Ascending aorta (tissue), 2 donors: ENCODE data around the gene LRRC59. TPM values are rescaled to one million over a fixed set of nuclear protein-coding genes. Genes with fewer than 3 reads are reported as not detected.

Experiments used
- DNase-seq, 2 donors: peaks; one replicate each; pipeline ENCODE4 v3.0.0-alpha.2; 2019; ENCODE audit warnings: low spot score in 2 of 2
- H3K27ac ChIP-seq, 2 donors: fragments of 200-600 bp; sonication (generic); one replicate each; pipeline ENCODE4 v1.5.1; 2016 to 2017; ENCODE audit warnings: mild to moderate bottlenecking in 1 of 2
- H3K27me3 ChIP-seq: fragments of 200-600 bp; sonication (generic); one replicate; pipeline ENCODE4 v1.5.1; 2017
- H3K36me3 ChIP-seq, 2 donors: fragments of 200-600 bp; sonication (generic); one replicate each; pipeline ENCODE4 v1.5.1; 2016
- H3K4me1 ChIP-seq, 2 donors: fragments of 200-600 bp; sonication (generic); one replicate each; pipeline ENCODE4 v1.5.1; 2016 to 2017; ENCODE audit warnings: mild to moderate bottlenecking in 1 of 2
- H3K4me3 ChIP-seq, 2 donors: fragments of 200-600 bp; sonication (generic); one replicate each; pipeline ENCODE4 v1.5.1; 2016 to 2017; ENCODE audit warnings: mild to moderate bottlenecking in 1 of 2
- H3K9me3 ChIP-seq, 2 donors: fragments of 200-600 bp; sonication (generic); one replicate each; pipeline ENCODE4 v1.5.1; 2016
- intact Hi-C: fragments of 100-400 bp; cut with DNase I; formaldehyde crosslinking; loops from one replicate; pipeline ENCODE4 v1.15.1; 2023
- total RNA-seq: library from RNA; depleted of rRNA; stranded (reverse); fragments of >200 nt; gene quantifications from one replicate; pipeline ENCODE4 v1.1.0, GENCODE V29; 2016
- TF ChIP-seq, protein P1 (sequence below), 3 experiments: fragments of 200-600 bp in 2 of 3; fragments of 450-650 bp in 1 of 3; sonication (generic) in 2 of 3; IDR thresholded peaks; one replicate each; pipeline ENCODE4 v1.5.1; 2016 to 2019; ENCODE audit warnings: antibody characterized with exemption in 3 of 3, mild to moderate bottlenecking in 1 of 3, moderate library complexity in 1 of 3

Gene LRRC59
- total RNA-seq, 1 donor from 2014 or later = 91.9 TPM

DNA sequence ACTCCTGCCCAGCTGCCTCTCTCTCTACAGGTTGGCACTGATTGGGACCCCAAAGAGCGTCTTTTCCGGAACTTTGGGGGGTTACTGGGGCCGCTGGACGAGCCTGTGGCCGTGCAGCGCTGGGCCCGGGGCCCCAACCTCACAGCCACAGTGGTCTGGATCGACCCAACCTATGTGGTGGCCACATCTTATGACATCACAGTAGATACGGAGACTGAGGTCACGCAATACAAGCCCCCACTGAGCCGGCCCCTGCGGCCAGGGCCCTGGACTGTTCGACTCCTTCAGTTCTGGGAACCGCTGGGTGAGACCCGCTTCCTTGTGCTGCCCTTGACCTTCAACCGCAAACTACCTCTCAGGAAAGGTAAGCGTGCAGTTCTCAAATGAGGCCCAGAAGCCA is 39.1 kb downstream of the LRRC59 start:
- intact Hi-C loops = no loop called here
- Histone ChIP-seq H3K4me3 (no peak overlapping the region), H3K27ac (no peak overlapping the region), H3K9me3 (no peaks in the 10 kb centered on the region), H3K36me3 (peaks cover 57 to 63% of the 10 kb centered on the region in 2 donors), H3K27me3 (no peaks in the 10 kb centered on the region), H3K4me1 (peaks cover 0 to 4% of the 10 kb centered on the region in 2 donors)
- TF ChIP-seq, protein P1, sequence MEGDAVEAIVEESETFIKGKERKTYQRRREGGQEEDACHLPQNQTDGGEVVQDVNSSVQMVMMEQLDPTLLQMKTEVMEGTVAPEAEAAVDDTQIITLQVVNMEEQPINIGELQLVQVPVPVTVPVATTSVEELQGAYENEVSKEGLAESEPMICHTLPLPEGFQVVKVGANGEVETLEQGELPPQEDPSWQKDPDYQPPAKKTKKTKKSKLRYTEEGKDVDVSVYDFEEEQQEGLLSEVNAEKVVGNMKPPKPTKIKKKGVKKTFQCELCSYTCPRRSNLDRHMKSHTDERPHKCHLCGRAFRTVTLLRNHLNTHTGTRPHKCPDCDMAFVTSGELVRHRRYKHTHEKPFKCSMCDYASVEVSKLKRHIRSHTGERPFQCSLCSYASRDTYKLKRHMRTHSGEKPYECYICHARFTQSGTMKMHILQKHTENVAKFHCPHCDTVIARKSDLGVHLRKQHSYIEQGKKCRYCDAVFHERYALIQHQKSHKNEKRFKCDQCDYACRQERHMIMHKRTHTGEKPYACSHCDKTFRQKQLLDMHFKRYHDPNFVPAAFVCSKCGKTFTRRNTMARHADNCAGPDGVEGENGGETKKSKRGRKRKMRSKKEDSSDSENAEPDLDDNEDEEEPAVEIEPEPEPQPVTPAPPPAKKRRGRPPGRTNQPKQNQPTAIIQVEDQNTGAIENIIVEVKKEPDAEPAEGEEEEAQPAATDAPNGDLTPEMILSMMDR (IDR thresholded peaks at IDR 0.05) = no peak
- DNase-seq = no peak

DNA sequence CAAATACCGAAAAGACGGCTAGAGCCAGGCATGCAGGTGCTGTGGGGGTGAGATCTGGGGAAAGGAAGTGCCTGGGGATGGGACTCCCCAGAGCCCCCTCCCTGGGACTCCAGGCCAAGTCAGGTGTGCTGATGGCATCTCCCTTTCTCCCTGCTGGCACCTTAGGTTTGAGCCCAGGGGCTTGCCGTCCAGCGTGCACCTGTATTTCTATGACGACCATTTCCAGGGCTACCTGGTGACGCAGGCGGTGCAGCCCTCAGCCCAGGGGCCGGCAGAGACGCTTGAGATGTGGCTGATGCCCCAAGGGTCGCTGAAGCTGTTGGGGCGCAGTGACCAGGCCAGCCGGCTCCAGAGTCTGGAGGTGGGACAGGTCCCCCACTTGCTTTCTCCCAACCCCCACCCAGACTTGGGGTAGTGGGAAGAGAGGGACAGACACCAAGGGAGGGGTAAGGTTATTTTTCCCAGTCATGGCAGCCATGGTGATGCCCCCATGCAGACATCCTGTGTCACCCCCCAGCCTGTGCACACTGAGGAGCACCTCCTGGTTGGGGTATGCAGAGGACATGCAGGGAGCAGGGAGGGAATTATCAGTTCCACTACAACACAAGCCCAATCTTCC is 40.3 kb downstream of the LRRC59 start:
- intact Hi-C loops = no loop called here
- no peak overlapping the region for H3K4me3 ChIP-seq
- no peaks in the 10 kb centered on the region for H3K27me3 ChIP-seq
- no peaks in the 10 kb centered on the region for H3K4me1 ChIP-seq
- TF ChIP-seq, protein P1 (IDR thresholded peaks at IDR 0.05) = no peak
- H3K27ac ChIP-seq = no peak overlapping the region
- H3K9me3 ChIP-seq = no peaks in the 10 kb centered on the region
- DNase-seq = no peak
- H3K36me3 ChIP-seq = peaks cover 57 to 71% of the 10 kb centered on the region in 2 donors

DNA sequence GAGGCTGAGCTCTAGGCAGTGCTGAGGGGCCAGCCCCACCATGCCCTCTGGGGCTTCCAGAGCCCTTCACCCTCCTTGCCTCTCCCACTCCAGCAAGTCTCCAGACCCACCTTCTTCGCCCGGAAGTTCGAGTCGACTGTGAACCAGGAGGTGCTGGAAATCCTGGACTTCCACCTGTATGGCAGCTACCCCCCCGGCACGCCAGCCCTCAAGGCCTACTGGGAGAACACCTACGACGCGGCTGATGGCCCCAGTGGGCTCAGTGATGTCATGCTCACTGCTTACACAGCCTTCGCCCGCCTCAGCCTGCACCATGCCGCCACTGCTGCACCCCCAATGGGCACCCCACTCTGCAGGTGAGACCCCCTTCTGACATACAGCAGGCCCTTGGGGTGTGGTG is 40.9 kb downstream of the LRRC59 start:
- peaks cover 57 to 71% of the 10 kb centered on the region in 2 donors for H3K36me3 ChIP-seq
- H3K27ac ChIP-seq = no peak overlapping the region
- DNase-seq = no peak
- TF ChIP-seq, protein P1 (IDR thresholded peaks at IDR 0.05) = no peak
- intact Hi-C loops = no loop called here
- H3K4me3 ChIP-seq = no peak overlapping the region
- H3K4me1 ChIP-seq = no peaks in the 10 kb centered on the region
- H3K9me3 ChIP-seq = no peaks in the 10 kb centered on the region
- no peaks in the 10 kb centered on the region for H3K27me3 ChIP-seq

DNA sequence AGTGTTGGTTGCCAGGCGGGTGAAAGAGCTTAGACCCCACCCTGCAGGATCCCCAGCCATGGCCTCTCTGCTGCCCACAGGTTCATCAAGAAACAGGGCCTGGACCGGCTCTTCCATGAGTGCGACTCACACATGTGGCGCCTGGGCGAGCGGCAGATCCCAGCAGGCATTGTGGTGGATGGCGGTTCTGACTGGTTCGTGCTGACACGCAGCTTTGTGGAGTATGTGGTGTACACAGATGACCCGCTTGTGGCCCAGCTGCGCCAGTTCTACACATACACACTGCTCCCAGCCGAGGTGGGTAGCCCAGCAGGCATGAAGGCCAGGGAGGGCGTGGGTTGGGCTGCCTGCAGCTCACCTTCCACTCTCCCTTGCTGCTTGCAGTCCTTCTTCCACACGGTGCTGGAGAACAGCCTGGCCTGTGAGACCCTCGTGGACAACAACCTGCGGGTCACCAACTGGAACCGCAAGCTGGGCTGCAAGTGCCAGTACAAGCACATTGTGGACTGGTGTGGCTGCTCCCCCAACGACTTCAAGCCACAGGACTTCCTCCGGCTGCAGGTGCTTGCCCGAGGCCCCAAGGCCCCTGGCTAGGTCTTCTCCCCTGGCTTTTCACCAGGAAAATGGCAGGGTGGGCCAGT is 41.5 kb downstream of the LRRC59 start:
- intact Hi-C loops = no loop called here
- Histone ChIP-seq H3K4me3 (no peak overlapping the region), H3K9me3 (no peaks in the 10 kb centered on the region), H3K4me1 (no peaks in the 10 kb centered on the region), H3K36me3 (peaks cover 53 to 71% of the 10 kb centered on the region in 2 donors), H3K27me3 (no peaks in the 10 kb centered on the region), H3K27ac (no peak overlapping the region)
- DNase-seq = no peak
- TF ChIP-seq, protein P1 (IDR thresholded peaks at IDR 0.05) = no peak

DNA sequence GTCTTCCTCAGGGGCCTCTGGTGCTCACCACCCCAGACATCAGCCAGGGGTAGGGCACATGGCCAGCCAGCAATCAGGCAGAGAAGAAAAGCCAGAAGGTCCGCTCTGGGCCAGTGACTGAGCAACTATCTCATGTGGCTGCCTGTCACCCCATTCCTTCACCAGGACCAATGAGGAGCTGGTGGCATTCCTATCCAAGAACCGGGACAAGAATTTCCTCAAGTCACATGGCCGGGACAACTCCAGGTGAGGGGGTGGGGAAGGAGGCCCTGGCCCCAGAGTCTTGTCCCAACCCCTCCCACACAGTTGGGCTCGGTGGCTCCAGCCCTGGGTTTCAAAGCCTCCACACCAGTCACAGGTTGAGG is 42.0 kb downstream of the LRRC59 start:
- Histone ChIP-seq H3K27ac (no peak overlapping the region), H3K4me1 (no peaks in the 10 kb centered on the region), H3K4me3 (no peak overlapping the region), H3K9me3 (no peaks in the 10 kb centered on the region), H3K27me3 (no peaks in the 10 kb centered on the region), H3K36me3 (peaks cover 51 to 71% of the 10 kb centered on the region in 2 donors)
- intact Hi-C loops = no loop called here
- no peak for DNase-seq
- TF ChIP-seq, protein P1 (IDR thresholded peaks at IDR 0.05) = no peak
